ENCODE measurements around the gene BAK1.
A peak's percentile ranks its signal among the peaks of the same experiment; 100 is the strongest.

GRCh38 chr6:33619166-33619840, 39.2 kb upstream of the BAK1 start:
- peak in 1 of 3 experiments; percentile 5 for TF ChIP-seq CTCF (optimal IDR thresholded peaks at IDR 0.05 in 1 of 3, IDR thresholded peaks at IDR 0.05 in 1 of 3, conservative IDR thresholded peaks at IDR 0.05 in 1 of 3; ENCODE audit: extremely low read depth in 1 of 3, insufficient read depth in 2 of 3, low read length in 3 of 3)
- no peak for TF ChIP-seq EZH2 (IDR thresholded peaks at IDR 0.05; ENCODE audit: low read length)

All from keratinocyte (primary cell).